ENCODE results near the gene HMBS.

GRCh38 chr11:119103793-119104192, 19.1 kb downstream of the HMBS start:
- TF ChIP-seq CTCF (IDR thresholded peaks at IDR 0.05; ENCODE audit: insufficient read depth, low read depth, low read length) (no peak), EZH2 (IDR thresholded peaks at IDR 0.05; ENCODE audit: insufficient read depth, low read length) (no peak)
